ENCODE data around the gene MAP3K3.

MAP3K3 gene

DNA sequence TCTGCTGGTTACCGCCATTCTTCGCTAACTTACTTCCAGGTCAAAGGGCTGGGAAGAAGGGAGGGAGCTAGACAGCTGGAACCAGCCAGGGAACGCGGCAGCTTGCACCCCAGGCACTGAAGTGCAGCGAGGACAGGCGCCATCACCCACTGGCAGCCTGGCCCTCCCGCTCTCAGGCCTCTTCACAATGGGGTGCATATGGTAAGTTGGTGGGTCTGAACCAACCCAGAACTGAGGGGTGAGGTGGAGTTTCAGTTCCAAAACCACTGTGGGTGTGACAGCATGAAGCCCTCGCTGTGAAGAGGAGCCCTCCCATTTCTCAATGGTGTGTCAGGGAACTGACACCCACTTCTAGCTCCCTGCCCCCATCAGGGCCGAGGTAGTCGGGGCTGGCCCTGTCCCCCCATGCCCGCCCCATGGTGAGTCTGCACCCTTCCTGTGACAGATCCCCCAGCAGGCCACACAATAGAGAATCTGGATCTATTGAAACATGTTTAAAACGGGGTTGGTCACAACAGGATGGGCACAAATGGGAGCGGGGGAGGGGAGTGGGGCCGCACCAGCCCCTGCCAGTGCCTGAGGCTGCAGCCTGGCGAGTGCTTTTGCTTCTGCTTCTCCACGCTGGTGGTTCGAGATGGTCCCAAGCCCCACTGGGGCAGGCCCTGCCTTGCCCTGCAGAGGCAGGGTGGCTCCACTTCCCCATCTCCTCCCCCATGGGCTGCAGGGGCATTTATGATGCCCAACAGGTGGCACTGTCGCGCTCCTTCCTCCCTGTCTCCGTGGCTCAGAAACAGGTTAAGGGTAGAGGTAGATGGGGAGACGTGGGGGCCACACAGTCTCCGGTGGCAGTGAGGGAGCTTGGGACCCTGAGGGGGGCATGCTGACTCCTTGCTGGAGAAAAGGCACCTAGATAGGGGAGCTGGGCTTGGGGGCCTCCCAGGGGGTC, 75.4 kb downstream of the MAP3K3 start:
- peaks cover 0 to 30% (median 25%) of the 10 kb centered on the region in 5 donors for H3K36me3 ChIP-seq (ENCODE audit: control insufficient read depth in 5 of 5, insufficient read depth in 5 of 5, low read length in 5 of 5)
- H3K9ac ChIP-seq (ENCODE audit: low read length in 5 of 5) = no peak overlapping the region
- no peaks in the 10 kb centered on the region for H3K27me3 ChIP-seq (ENCODE audit: control insufficient read depth in 5 of 5, insufficient read depth in 4 of 5, low read length in 5 of 5)
- peak overlapping the region in 2 of 5 donors; percentile 12 to 49 for H3K4me3 ChIP-seq (ENCODE audit: low read depth in 1 of 5, low read length in 5 of 5)
- H3K27ac ChIP-seq (ENCODE audit: low read depth, low read length) = no peak overlapping the region
- no peaks in the 10 kb centered on the region for H3K9me3 ChIP-seq (ENCODE audit: control insufficient read depth in 5 of 5, low read length in 5 of 5)
- H3K4me1 ChIP-seq (ENCODE audit: control insufficient read depth in 5 of 5, insufficient read depth in 5 of 5, low read length in 5 of 5) = peaks cover 4 to 61% (median 45%) of the 10 kb centered on the region in 5 donors

DNA sequence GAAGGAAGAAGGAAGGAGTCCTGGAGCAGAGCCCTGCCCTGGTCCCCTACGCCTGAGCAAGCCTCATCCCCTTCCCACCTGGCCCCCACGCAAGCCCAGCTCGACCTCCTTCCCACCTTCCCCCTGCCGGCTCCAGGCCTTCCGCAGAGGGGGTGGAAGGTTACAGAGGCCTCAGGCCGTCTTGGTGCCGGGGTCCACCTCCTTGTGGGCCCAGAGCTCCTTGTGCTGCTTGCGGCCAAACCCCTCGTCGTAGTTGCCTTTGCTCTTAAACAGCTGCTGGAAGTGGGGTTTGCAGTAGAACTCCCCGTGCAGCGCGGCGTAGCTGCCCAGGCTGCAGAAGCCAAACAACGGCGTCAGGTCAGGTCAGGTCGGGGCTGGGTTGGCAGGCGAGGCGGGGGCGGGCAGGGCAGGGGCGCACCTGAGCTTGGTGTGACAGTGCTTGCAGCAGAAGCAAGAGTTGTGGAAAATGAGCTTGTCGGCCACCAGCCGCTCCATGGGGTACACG, 76.2 kb downstream of the MAP3K3 start:
- H3K9me3 ChIP-seq (ENCODE audit: control insufficient read depth in 5 of 5, low read length in 5 of 5) = no peaks in the 10 kb centered on the region
- peak overlapping the region in 3 of 5 donors; percentile 44 to 62 (median 49) for H3K4me3 ChIP-seq (ENCODE audit: low read depth in 1 of 5, low read length in 5 of 5)
- H3K36me3 ChIP-seq (ENCODE audit: control insufficient read depth in 5 of 5, insufficient read depth in 5 of 5, low read length in 5 of 5) = peaks cover 0 to 30% (median 25%) of the 10 kb centered on the region in 5 donors
- no peak overlapping the region for H3K27ac ChIP-seq (ENCODE audit: low read depth, low read length)
- peak overlapping the region in 1 of 5 donors; percentile 19 for H3K9ac ChIP-seq (ENCODE audit: low read length in 5 of 5)
- H3K4me1 ChIP-seq (ENCODE audit: control insufficient read depth in 5 of 5, insufficient read depth in 5 of 5, low read length in 5 of 5) = peaks cover 4 to 61% (median 45%) of the 10 kb centered on the region in 5 donors
- H3K27me3 ChIP-seq (ENCODE audit: control insufficient read depth in 5 of 5, insufficient read depth in 4 of 5, low read length in 5 of 5) = no peaks in the 10 kb centered on the region

- Histone ChIP-seq H3K9me3 (ENCODE audit: control insufficient read depth in 5 of 5, low read length in 5 of 5) (no peaks in the 10 kb centered on the region), H3K4me3 (ENCODE audit: low read depth in 1 of 5, low read length in 5 of 5) (peak overlapping the region in 4 of 5 donors; percentile 32 to 62 (median 46)), H3K27ac (ENCODE audit: low read depth, low read length) (no peak overlapping the region), H3K4me1 (ENCODE audit: control insufficient read depth in 5 of 5, insufficient read depth in 5 of 5, low read length in 5 of 5) (peaks cover 4 to 61% (median 45%) of the 10 kb centered on the region in 5 donors), H3K27me3 (ENCODE audit: control insufficient read depth in 5 of 5, insufficient read depth in 4 of 5, low read length in 5 of 5) (no peaks in the 10 kb centered on the region), H3K9ac (ENCODE audit: low read length in 5 of 5) (peak overlapping the region in 1 of 5 donors; percentile 41), H3K36me3 (ENCODE audit: control insufficient read depth in 5 of 5, insufficient read depth in 5 of 5, low read length in 5 of 5) (peaks cover 0 to 30% (median 25%) of the 10 kb centered on the region in 5 donors)
These were observed 76.8 kb downstream of the MAP3K3 start for GRCh38 chr17:63698886-63699637.

DNA sequence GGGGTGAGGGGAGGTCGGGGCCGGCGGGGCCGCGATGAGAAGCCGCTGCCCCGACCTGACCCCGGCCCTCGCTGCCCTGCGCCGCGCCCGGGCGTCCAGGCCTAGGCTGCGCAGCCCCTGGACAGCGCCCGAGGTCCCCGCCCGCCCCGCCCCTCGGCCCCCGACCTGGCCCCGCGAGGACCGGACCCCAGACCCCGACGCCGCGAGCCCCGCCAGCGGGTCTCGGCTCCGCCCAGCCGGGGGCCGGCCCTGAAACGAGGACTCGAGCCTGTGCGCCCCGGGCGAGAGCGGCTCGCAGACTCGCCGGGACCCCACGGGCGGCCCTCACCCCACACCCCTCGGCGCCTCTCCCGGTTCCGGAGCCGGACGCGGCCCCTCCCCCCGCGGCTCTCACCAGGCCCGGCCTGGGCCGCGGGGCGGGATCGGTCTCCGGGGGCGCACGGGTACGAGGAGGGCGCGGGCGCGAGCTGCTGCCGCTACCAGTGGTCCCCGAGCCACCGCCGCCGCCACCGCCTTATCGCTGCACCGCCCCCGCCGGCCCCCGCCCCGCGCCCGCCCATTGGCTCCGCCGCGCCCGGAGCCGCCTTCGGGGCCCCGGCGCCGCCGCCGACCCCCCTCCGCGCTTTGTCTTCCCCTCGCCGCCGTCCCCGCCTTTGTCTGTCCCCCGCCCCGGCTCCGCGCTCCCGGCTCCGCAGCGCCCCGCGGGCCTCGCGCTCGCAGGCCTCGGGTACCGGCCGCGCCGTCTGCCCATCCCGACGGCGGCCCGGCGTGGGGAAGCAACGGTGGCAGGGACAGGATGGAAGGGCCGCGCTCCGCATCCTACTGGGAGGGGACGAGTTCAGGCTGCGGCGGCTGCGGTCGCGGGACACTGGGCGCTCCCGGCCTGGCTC, 77.7 kb downstream of the MAP3K3 start, which contains the start of gene LIMD2:
Gene LIMD2, minus strand, starts transcription at position 488 of the 890 bp plus-strand sequence. CDS start 827 bp downstream, outside the sequence.
- Histone ChIP-seq H3K4me1 (ENCODE audit: control insufficient read depth in 5 of 5, insufficient read depth in 5 of 5, low read length in 5 of 5) (peaks cover 4 to 56% (median 45%) of the 10 kb centered on the region in 5 donors), H3K27ac (ENCODE audit: low read depth, low read length) (no peak within 1 kb of the TSS), H3K4me3 (ENCODE audit: low read depth in 1 of 5, low read length in 5 of 5) (peak within 1 kb of the TSS in 4 of 5 donors; percentile 42 to 62 (median 54)), H3K9ac (ENCODE audit: low read length in 5 of 5) (peak within 1 kb of the TSS in 2 of 5 donors; percentile 45 to 62), H3K36me3 (ENCODE audit: control insufficient read depth in 5 of 5, insufficient read depth in 5 of 5, low read length in 5 of 5) (peaks cover 0 to 30% (median 25%) of the 10 kb centered on the region in 5 donors), H3K27me3 (ENCODE audit: control insufficient read depth in 5 of 5, insufficient read depth in 4 of 5, low read length in 5 of 5) (no peaks in the 10 kb centered on the region), H3K9me3 (ENCODE audit: control insufficient read depth in 5 of 5, low read length in 5 of 5) (no peaks in the 10 kb centered on the region)

DNA sequence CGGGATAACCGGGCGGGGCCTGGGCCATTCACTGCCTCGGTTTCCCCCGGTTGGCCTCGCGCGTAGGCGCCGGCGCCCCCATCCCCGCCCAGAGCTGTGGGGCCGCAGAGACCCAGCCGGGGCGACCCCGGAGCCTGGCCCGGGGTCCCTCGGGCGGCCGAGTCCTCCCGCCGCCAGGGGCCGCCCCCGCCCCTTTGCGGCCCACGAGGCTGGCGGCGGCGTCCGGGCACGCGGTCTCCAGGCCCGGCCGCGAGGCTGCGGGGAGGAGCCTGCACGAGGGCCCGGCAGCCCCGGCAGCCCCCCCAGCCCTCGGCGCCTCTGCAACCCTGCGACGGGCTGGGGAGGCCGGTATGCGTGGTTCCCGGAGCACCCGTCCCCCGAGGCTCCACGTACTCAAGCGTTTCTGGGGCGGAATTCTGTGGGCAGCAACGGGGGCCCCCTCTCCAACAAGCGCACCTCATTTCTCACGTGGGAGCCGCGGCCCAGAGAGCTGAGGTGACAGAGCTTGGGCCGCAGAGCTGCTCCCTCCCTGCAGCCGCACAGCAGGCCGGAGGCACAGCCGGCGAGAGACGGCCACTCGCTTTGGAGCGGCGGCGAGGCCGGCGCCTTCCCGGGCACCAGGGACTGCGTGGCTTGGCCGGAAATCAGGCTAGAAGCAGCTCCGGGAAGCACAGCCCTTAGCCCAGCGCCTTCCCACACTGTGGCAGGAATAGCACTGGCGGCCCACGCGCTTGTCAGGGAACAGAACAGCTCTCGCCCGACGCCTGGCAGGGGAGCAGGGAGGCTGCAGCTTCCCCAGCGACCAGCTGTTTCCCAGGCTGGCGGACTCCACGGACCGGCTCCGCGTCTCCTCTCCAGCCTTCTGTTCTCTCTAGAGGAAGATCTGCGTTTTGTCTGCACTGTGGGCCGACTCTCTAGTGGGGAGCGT, 78.6 kb downstream of the MAP3K3 start:
- Histone ChIP-seq H3K27me3 (ENCODE audit: control insufficient read depth in 5 of 5, insufficient read depth in 4 of 5, low read length in 5 of 5) (no peaks in the 10 kb centered on the region), H3K9me3 (ENCODE audit: control insufficient read depth in 5 of 5, low read length in 5 of 5) (no peaks in the 10 kb centered on the region), H3K4me3 (ENCODE audit: low read depth in 1 of 5, low read length in 5 of 5) (peak overlapping the region in 4 of 5 donors; percentile 30 to 61 (median 46)), H3K4me1 (ENCODE audit: control insufficient read depth in 5 of 5, insufficient read depth in 5 of 5, low read length in 5 of 5) (peaks cover 4 to 56% (median 45%) of the 10 kb centered on the region in 5 donors), H3K36me3 (ENCODE audit: control insufficient read depth in 5 of 5, insufficient read depth in 5 of 5, low read length in 5 of 5) (peaks cover 0 to 33% (median 30%) of the 10 kb centered on the region in 5 donors), H3K27ac (ENCODE audit: low read depth, low read length) (no peak overlapping the region), H3K9ac (ENCODE audit: low read length in 5 of 5) (peak overlapping the region in 2 of 5 donors; percentile 45 to 62)

- Histone ChIP-seq H3K27me3 (ENCODE audit: control insufficient read depth in 5 of 5, insufficient read depth in 4 of 5, low read length in 5 of 5) (no peaks in the 10 kb centered on the region), H3K27ac (ENCODE audit: low read depth, low read length) (no peak overlapping the region), H3K36me3 (ENCODE audit: control insufficient read depth in 5 of 5, insufficient read depth in 5 of 5, low read length in 5 of 5) (peaks cover 0 to 39% (median 37%) of the 10 kb centered on the region in 5 donors), H3K9ac (ENCODE audit: low read length in 5 of 5) (peak overlapping the region in 2 of 5 donors; percentile 30 to 62), H3K9me3 (ENCODE audit: control insufficient read depth in 5 of 5, low read length in 5 of 5) (no peaks in the 10 kb centered on the region), H3K4me3 (ENCODE audit: low read depth in 1 of 5, low read length in 5 of 5) (peak overlapping the region in 4 of 5 donors; percentile 30 to 61 (median 46)), H3K4me1 (ENCODE audit: control insufficient read depth in 5 of 5, insufficient read depth in 5 of 5, low read length in 5 of 5) (peaks cover 4 to 50% (median 42%) of the 10 kb centered on the region in 5 donors)
These were observed 79.2 kb downstream of the MAP3K3 start for GRCh38 chr17:63701456-63701820.

DNA sequence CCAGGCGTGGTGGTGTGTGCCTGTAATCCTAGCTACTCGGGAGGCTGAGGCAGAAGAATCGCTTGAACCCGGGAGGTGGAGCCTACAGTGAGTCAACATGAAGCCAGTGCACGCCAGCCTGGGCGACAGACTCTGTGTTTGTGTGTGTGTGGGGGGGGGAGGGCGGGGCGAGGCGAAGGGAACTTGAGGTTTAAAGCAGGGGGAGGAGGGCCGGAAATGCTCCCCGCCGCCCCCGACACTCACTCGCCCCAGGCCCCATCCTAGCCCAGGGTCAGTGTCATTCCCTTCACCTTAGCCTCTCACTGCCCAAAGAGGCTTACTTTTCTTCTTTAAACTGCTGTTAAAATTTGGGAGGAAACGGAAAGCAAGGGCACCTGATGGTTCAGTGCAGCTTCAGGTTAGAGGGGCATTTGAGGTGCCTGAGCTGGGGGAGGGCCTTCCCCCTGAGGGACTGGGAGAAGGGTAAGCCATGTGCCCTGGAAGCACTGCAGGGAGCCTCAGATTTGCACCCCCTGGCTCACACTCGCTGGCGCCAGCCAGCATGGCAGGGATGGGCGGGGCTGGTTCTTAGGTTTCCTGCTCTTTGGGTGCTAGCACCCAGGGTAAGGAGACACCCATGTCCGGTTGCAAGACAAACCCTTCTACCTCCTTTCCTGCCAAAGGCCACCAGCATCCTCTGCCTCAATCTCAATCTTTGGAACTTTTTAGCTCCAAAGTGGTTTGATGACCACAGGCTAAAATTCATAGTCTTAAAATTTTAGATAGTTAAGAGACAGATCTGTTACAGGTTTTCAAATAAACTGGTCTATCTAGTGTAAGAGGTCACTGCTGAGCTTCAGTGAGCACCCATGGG, 79.9 kb downstream of the MAP3K3 start:
- Histone ChIP-seq H3K4me3 (ENCODE audit: low read depth in 1 of 5, low read length in 5 of 5) (no peak overlapping the region), H3K9ac (ENCODE audit: low read length in 5 of 5) (no peak overlapping the region), H3K4me1 (ENCODE audit: control insufficient read depth in 5 of 5, insufficient read depth in 5 of 5, low read length in 5 of 5) (peaks cover 4 to 43% (median 36%) of the 10 kb centered on the region in 5 donors), H3K27ac (ENCODE audit: low read depth, low read length) (no peak overlapping the region), H3K36me3 (ENCODE audit: control insufficient read depth in 5 of 5, insufficient read depth in 5 of 5, low read length in 5 of 5) (peaks cover 0 to 46% (median 42%) of the 10 kb centered on the region in 5 donors), H3K9me3 (ENCODE audit: control insufficient read depth in 5 of 5, low read length in 5 of 5) (no peaks in the 10 kb centered on the region), H3K27me3 (ENCODE audit: control insufficient read depth in 5 of 5, insufficient read depth in 4 of 5, low read length in 5 of 5) (no peaks in the 10 kb centered on the region)

- Histone ChIP-seq H3K4me3 (ENCODE audit: low read depth in 1 of 5, low read length in 5 of 5) (no peak overlapping the region), H3K9ac (ENCODE audit: low read length in 5 of 5) (no peak overlapping the region), H3K9me3 (ENCODE audit: control insufficient read depth in 5 of 5, low read length in 5 of 5) (no peaks in the 10 kb centered on the region), H3K27ac (ENCODE audit: low read depth, low read length) (no peak overlapping the region), H3K36me3 (ENCODE audit: control insufficient read depth in 5 of 5, insufficient read depth in 5 of 5, low read length in 5 of 5) (peaks cover 0 to 50% (median 44%) of the 10 kb centered on the region in 5 donors), H3K27me3 (ENCODE audit: control insufficient read depth in 5 of 5, insufficient read depth in 4 of 5, low read length in 5 of 5) (no peaks in the 10 kb centered on the region), H3K4me1 (ENCODE audit: control insufficient read depth in 5 of 5, insufficient read depth in 5 of 5, low read length in 5 of 5) (peaks cover 4 to 37% (median 30%) of the 10 kb centered on the region in 5 donors)
These were observed 80.5 kb downstream of the MAP3K3 start for GRCh38 chr17:63702721-63703015.
